GM12878 (cell line): ENCODE data around the gene DNAJA2.

Experiments
- EZH2 ChIP-seq: IDR thresholded peaks from 2 replicates; pipeline ENCODE4 v1.6.1; 2012; ENCODE audit warnings: low read depth, mild to moderate bottlenecking, control low read depth, inconsistent platforms, low read length, borderline replicate concordance; ENCODE audit not compliant: control insufficient read depth
- POLR2A ChIP-seq: IDR thresholded peaks from 2 replicates; pipeline ENCODE4 v1.6.1; 2011; ENCODE audit warnings: low read depth, mild to moderate bottlenecking, low read length
- RCOR1 ChIP-seq: conservative IDR thresholded peaks from 2 replicates; pipeline ENCODE4 v1.6.1; 2012; ENCODE audit warnings: low read depth, low read length, improper control_type of control experiment
- TF ChIP-seq, protein P1 (sequence below): fragments of 450-650 bp; IDR thresholded peaks from 2 replicates; pipeline ENCODE4 v1.6.1; 2018; ENCODE audit warnings: mild to moderate bottlenecking, low read depth, moderate library complexity; ENCODE audit not compliant: partially characterized antibody
- TF ChIP-seq, protein P2 (sequence below): IDR thresholded peaks from 2 replicates; pipeline ENCODE4 v1.6.1; 2011; ENCODE audit warnings: mild to moderate bottlenecking, low read depth, low read length, moderate library complexity; ENCODE audit not compliant: insufficient replicate concordance
- TF ChIP-seq, protein P3 (sequence below), 3 experiments: IDR thresholded peaks in 2 of 3; conservative IDR thresholded peaks in 1 of 3; 2 replicates each; pipeline ENCODE4 v1.5.1; 2011; ENCODE audit warnings: low read depth in 3 of 3, low read length in 3 of 3, mild to moderate bottlenecking in 3 of 3, control low read depth in 2 of 3, moderate library complexity in 2 of 3, inconsistent platforms in 1 of 3, mixed read lengths in 1 of 3; ENCODE audit not compliant: control insufficient read depth in 2 of 3, insufficient read depth in 1 of 3; ENCODE audit errors: extremely low read depth in 1 of 3

DNA sequence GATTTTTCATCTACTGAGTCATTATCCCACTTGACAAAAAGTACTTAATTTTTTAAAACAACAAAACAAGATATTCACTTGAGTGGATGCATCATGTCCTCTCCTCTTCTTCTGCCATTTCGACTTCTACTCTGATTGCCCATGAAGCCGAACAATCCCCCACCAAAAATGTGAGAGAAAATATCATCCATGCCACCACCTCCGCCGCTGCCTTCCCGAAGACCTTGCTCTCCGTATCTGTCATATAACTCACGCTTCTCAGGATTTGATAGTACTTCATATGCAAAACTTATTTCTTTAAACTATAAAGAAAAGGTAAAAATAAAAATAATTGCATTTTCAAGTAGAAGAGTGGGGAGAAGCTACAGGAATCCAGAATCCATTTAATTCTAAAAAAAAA, 2.2 kb downstream of the DNAJA2 start:
- TF ChIP-seq, protein P1, sequence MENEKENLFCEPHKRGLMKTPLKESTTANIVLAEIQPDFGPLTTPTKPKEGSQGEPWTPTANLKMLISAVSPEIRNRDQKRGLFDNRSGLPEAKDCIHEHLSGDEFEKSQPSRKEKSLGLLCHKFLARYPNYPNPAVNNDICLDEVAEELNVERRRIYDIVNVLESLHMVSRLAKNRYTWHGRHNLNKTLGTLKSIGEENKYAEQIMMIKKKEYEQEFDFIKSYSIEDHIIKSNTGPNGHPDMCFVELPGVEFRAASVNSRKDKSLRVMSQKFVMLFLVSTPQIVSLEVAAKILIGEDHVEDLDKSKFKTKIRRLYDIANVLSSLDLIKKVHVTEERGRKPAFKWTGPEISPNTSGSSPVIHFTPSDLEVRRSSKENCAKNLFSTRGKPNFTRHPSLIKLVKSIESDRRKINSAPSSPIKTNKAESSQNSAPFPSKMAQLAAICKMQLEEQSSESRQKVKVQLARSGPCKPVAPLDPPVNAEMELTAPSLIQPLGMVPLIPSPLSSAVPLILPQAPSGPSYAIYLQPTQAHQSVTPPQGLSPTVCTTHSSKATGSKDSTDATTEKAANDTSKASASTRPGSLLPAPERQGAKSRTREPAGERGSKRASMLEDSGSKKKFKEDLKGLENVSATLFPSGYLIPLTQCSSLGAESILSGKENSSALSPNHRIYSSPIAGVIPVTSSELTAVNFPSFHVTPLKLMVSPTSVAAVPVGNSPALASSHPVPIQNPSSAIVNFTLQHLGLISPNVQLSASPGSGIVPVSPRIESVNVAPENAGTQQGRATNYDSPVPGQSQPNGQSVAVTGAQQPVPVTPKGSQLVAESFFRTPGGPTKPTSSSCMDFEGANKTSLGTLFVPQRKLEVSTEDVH, result no peak
- TF ChIP-seq RCOR1, result no peak
- TF ChIP-seq, protein P2, sequence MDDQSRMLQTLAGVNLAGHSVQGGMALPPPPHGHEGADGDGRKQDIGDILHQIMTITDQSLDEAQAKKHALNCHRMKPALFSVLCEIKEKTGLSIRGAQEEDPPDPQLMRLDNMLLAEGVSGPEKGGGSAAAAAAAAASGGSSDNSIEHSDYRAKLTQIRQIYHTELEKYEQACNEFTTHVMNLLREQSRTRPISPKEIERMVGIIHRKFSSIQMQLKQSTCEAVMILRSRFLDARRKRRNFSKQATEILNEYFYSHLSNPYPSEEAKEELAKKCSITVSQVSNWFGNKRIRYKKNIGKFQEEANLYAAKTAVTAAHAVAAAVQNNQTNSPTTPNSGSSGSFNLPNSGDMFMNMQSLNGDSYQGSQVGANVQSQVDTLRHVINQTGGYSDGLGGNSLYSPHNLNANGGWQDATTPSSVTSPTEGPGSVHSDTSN, result no peak
- TF ChIP-seq POLR2A, result no peak
- no peak for TF ChIP-seq EZH2
- TF ChIP-seq, protein P3, sequence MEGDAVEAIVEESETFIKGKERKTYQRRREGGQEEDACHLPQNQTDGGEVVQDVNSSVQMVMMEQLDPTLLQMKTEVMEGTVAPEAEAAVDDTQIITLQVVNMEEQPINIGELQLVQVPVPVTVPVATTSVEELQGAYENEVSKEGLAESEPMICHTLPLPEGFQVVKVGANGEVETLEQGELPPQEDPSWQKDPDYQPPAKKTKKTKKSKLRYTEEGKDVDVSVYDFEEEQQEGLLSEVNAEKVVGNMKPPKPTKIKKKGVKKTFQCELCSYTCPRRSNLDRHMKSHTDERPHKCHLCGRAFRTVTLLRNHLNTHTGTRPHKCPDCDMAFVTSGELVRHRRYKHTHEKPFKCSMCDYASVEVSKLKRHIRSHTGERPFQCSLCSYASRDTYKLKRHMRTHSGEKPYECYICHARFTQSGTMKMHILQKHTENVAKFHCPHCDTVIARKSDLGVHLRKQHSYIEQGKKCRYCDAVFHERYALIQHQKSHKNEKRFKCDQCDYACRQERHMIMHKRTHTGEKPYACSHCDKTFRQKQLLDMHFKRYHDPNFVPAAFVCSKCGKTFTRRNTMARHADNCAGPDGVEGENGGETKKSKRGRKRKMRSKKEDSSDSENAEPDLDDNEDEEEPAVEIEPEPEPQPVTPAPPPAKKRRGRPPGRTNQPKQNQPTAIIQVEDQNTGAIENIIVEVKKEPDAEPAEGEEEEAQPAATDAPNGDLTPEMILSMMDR (IDR thresholded peaks at IDR 0.05 in 2 of 3, conservative IDR thresholded peaks at IDR 0.05 in 1 of 3; ENCODE audit: control insufficient read depth in 2 of 3, extremely low read depth in 1 of 3, insufficient read depth in 1 of 3, low read depth in 3 of 3, low read length in 3 of 3), result no peak
